ENCODE data around the gene TIMP3.
A peak's percentile ranks its signal among the peaks of the same experiment; 100 is the strongest.
"Not testable (repeated sequence)": the region's sequence is repeated elsewhere in the genome, so short reads cannot be mapped to it uniquely, and the experiment has no call there.

Gene TIMP3

GRCh38 chr22:32801537-32802236 is at the start of gene TIMP3:
Gene TIMP3, plus strand, starts transcription at chr22:32801705. Its CDS starts 297 bp downstream, at chr22:32802002.
- DNase-seq = peak; percentile 42

GRCh38 chr22:32752326-32752725 is 49.2 kb upstream of the TIMP3 start:
- no peak for DNase-seq

DNA sequence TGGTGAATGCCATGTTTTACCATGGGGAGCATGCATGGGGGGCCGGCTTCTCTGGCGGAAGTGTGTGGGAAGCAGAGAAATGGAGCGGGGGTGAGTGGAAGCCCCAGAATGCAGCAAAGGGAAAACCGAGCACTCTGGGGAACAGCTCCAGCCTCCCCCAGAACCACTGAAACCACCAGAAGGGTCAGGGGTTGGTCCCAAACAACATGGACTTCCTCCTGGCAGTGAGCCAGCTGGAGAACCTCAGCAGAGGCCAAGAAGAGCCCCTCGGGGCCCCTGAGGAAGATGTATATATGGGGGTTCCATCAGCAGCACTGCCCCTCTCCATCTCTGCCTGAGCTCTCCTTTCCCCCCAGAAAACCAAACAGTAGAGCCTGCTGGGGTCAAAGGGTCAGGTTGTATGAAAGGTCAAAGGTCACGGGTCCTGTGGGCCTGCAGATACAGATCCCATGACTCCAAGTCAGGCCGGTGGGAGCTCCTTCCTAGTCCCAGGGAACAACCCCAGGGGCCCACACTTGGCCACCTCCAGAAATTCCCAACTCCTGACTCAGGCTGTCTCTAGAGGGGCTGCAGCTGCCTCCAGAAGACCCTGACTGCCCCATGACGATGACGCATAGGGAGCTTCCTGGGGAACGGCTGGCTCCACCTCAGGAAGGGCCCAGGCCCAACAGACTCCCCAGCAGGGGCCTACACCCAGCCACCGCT is 48.5 kb upstream of the TIMP3 start:
- DNase-seq = no peak

- no peak for DNase-seq
Observed at GRCh38 chr22:32753591-32753990, 47.9 kb upstream of the TIMP3 start.

DNA sequence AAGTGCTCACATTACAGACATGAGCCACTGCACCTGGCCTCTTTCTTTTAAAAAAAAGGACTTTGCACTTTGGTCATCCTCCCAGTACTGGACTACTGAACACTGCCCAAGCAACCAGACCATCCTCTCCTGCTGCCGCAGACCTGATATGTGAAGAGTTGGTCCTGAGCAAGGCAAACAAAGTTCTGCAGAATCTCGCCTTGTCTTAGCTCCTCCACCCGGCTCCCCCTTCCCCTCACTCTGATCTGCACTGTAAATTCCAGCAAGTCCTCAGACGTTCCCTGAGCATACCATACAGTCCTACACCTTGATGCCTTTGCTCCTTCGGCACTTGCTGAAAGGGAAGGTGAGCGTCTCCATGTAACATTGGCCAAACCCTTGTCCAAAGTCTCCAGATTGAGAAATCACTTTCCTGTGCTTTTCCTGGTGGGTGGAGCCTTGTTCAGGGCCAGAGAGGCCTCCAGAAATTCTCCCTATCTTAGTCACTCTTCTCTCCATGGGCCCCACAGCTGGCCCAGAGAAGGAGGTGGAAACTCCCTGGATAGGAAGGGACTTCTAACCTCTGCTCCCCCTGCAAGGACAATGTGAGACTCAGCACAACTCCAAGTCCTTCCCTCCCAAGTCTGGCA is 47.0 kb upstream of the TIMP3 start:
- DNase-seq = no peak

GRCh38 chr22:32757086-32757762 is 44.3 kb upstream of the TIMP3 start:
- not testable (repeated sequence) for DNase-seq

- DNase-seq = no peak
Observed at GRCh38 chr22:32758866-32759385, 42.6 kb upstream of the TIMP3 start.

GRCh38 chr22:32760396-32760795 is 41.1 kb upstream of the TIMP3 start:
- no peak for DNase-seq

- DNase-seq = no peak
Observed at GRCh38 chr22:32760815-32761214, 40.7 kb upstream of the TIMP3 start.

GRCh38 chr22:32761251-32761903 is 40.1 kb upstream of the TIMP3 start:
- DNase-seq = no peak

DNA sequence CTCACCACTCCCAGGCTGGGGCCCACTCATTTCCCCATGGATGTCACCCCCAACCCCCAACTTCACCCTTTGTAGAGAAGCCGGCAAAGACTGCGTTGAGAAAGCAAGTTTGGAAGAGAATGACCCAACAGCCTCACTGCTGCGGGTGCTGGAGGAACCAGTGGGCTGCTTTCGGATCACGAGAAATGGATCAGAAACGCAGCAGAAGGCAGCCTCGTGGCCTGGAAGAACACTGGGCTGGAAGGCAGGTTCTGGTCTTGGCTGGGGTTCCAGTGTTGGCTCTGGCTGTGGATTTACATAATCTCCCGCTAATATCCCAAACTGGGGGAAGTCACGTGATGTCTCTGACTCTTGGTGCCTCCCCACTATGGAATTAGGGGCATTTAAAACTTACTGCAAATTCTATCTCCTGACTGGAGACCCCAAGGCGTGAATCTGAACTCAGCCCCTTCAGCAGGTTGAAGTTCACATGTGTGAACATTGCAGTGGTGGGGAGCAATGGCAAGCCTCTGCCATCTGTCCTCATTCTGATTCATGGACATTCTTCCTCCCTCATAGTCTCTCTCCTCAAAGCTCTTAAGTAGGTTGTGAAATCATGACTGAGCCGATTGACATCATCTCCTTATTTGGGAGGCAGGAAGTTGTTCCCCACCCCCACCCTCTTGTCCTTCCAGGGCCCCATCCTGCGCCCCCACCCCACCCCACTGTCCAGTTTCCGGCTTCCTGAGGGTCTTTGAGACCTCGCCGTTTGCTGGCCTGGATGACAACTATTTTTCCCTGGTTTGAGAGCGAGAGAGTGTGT is 37.0 kb upstream of the TIMP3 start:
- no peak for DNase-seq

DNA sequence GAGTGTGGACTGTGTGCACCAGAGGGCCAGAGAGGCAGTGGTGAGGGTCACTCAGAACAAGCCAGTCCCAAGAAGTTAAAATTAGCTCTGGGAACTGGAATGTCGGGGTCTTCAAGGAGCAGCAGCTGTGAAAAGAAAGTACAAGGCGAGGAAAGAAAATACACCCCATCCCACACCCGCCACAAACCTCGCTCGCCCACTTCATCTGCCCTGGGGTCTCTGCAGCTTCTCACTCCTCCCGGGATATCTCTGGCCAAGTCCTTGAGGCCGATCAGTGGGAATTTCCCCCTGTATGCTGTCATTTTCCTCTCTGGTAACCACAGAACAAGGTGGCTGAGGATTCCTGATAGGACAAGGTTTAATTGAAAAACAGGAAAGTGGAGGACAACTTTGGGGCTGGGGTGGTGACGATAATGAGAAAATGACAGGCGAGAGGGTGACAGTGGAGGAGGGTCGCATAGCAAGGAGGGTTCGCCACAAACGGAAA is 36.3 kb upstream of the TIMP3 start:
- DNase-seq = no peak

GRCh38 chr22:32771756-32772155 is 29.7 kb upstream of the TIMP3 start:
- no peak for DNase-seq

DNA sequence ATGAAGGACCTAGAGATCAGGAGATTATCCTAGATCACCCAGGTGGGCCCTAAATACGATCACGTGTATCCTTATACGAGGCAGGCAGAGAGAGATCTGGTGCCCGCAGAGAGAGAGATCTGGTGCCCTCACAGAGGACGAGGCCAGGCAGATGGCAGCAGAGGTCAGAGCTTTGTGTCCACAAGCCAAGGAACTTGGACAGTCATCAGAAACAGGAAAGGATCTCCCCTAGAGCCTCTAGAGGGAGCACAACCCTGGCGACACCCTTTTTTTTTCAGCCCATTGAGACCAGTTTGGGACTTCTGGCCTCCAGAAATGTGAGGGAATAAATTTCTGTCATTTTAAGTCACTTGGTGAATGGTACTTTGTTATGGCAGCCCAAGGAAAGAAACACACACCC is 25.5 kb upstream of the TIMP3 start:
- no peak for DNase-seq

GRCh38 chr22:32776397-32776796 is 25.1 kb upstream of the TIMP3 start:
- no peak for DNase-seq

GRCh38 chr22:32776802-32777201 is 24.7 kb upstream of the TIMP3 start:
- DNase-seq = no peak

DNA sequence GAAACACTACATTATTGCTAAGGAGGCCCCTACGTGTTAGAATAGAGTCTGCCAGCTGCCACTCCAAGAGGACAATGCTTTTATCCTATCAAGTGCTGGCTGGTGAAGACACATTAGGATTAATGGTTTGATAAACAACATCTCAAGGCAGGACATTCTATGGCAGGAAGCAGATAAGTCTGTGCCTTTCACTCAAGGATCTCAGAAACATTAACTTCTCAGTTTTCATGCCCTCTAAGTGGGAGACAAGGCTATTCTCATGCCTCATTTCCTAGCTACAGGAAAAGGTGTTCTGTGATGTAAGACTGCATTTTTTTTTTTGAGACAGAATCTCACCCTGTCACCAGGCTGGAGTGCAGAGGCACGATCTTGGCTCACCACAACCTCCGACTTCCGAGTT is 23.5 kb upstream of the TIMP3 start:
- DNase-seq = no peak

DNA sequence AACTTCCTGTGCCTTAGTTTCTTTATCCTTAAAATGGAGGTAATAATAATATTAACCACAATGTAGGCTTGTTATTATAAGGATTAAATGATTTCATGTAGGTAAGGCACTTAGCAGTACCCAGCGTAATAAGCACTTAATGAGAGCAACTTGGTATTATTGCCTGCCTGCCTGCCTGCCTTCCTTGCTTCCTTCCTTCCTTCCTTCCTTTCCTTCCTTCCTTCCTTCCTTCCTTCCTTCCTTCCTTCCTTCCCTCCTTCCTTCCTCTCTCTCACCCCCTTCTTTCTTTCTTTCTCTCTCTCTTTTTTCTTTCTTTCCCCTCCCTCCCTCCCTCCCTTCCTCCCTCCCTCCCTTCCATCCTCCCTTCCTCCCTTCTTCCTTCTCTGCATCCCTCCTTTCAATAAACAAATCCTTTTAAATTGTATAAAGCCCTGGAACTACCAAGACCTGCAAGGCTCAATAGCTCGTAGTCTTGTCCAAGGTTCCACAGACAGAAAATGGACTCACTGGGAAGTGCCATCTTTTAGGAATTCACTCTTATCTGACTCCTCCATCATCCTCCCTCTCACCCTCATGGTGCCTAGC is 20.7 kb upstream of the TIMP3 start:
- DNase-seq = no peak

GRCh38 chr22:32781695-32782094 is 19.8 kb upstream of the TIMP3 start:
- DNase-seq = no peak

DNA sequence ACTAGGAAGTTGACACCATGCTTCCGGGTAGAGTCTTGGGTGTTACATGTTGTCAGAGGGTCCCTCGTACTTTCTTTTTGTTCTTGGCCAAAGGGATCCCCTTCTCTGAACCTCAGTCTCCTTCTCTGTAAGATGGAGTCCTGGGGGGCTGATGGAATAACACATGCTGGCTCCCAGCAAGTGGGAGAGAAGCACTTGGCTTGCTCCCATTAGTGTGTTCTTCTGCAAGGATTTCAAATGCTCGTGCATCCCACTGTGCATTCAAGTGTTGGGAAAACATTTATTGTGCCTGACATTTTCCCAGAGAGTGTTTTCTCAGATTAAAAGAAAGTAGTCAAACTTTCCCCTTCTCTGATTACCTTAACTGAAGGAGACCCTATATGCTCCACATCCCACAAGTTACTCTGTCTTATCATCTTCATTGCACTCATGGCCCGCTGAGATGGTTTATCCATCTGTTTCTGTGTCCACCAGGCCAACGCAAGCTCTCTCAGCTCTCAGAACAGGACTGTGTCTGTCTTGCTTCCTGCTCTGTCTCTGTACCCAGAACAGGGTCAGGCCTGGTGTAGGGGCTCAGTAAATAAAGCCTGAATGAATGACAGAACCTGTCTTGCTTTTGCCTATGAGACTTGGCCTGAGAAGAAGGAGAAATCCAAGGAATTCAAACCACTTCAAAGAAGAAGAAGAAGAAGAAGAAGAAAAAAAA is 16.0 kb upstream of the TIMP3 start:
- no peak for DNase-seq

DNA sequence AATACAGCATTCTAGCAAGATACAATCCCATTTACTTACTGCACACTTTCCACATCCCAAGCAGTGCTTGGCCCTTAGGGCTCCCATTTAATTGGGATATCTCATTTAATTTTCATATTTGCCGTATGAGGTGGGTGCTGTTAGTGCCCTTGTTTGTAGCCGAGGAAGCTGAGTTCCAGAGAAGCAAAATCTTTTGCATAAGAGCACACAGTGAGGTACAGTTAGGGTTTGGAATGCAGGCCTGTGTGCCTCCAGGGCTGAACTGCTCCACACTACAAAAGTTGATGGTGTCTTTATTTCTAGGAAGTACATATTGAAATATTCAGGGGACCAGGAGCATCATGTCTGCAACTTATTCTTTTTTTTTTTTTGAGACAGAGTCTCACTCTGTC is 15.5 kb upstream of the TIMP3 start:
- no peak for DNase-seq
